Fibroblast of villous mesenchyme (primary cell): Measurements from ENCODE around the gene MAN1A2. TPM values are rescaled to one million over a fixed set of nuclear protein-coding genes. Genes with fewer than 3 reads are reported as not detected.

Experiments used
- DNase-seq: peaks from one replicate; pipeline ENCODE4 v3.0.0-alpha.2; 2010; ENCODE audit warnings: low read depth
- H3K4me3 ChIP-seq: 2 replicates; pipeline ENCODE4 v1.5.1; 2011; ENCODE audit warnings: low read depth, mild to moderate bottlenecking, low read length
- CTCF ChIP-seq: IDR thresholded peaks from 2 replicates; pipeline ENCODE4 v1.5.1; 2012; ENCODE audit warnings: low read depth, mild to moderate bottlenecking, low read length; ENCODE audit not compliant: insufficient read depth
- total RNA-seq: library from RNA; depleted of rRNA; stranded (reverse); fragments of >200 nt; gene quantifications from 2 replicates; pipeline ENCODE4 v1.2.3, GENCODE V29; 2012

MAN1A2 gene
- total RNA-seq, 1 donor = 78.2 TPM

- no peak for TF ChIP-seq CTCF
- H3K4me3 ChIP-seq = no peak overlapping the region
- DNase-seq = no peak
Measured at GRCh38 chr1:117364240-117364639, 3.0 kb upstream of the MAN1A2 start.

- peak overlapping the region; percentile 92 for H3K4me3 ChIP-seq
- TF ChIP-seq CTCF = no peak
- DNase-seq = no peak
Measured at GRCh38 chr1:117365350-117366176, 1.7 kb upstream of the MAN1A2 start.

GRCh38 chr1:117366177-117367045 is 838 bp upstream of the MAN1A2 start:
- peak; percentile 77 for DNase-seq
- H3K4me3 ChIP-seq = peak overlapping the region; percentile 92

GRCh38 chr1:117368116-117369108 is 1.2 kb downstream of the MAN1A2 start:
- H3K4me3 ChIP-seq = peak overlapping the region; percentile 92
- no peak for TF ChIP-seq CTCF
- no peak for DNase-seq

More at GRCh38 chr1:117366177-117367045, 838 bp upstream of the MAN1A2 start:
- TF ChIP-seq CTCF = no peak

GRCh38 chr1:117370071-117370470 is 2.8 kb downstream of the MAN1A2 start:
- DNase-seq = no peak
- H3K4me3 ChIP-seq = peak overlapping the region; percentile 92
- no peak for TF ChIP-seq CTCF

- DNase-seq = no peak
- no peak for TF ChIP-seq CTCF
- peak overlapping the region; percentile 92 for H3K4me3 ChIP-seq
Measured at GRCh38 chr1:117370509-117370908, 3.3 kb downstream of the MAN1A2 start.
